Thyroid gland (tissue), 4 donors: Measurements from ENCODE around the gene TM4SF5. TPM values are rescaled to one million over a fixed set of nuclear protein-coding genes. Genes with fewer than 3 reads are reported as not detected.

Experiments used
- DNase-seq, 2 donors: peaks; one replicate each; pipeline ENCODE4 v3.0.0-alpha.2; 2019
- H3K27ac ChIP-seq, 3 donors: fragments of 200-600 bp; sonication (generic); 1 replicate in 2 of 3; 2 replicates in 1 of 3; pipeline ENCODE4 v1.5.1; 2016 to 2019; ENCODE audit warnings: mild to moderate bottlenecking in 1 of 3, moderate library complexity in 1 of 3
- H3K27me3 ChIP-seq: fragments of 200-600 bp; sonication (generic); one replicate; pipeline ENCODE4 v1.5.1; 2019
- H3K36me3 ChIP-seq, 2 donors: fragments of 200-600 bp; sonication (generic); one replicate each; pipeline ENCODE4 v1.5.1; 2016 to 2019
- H3K4me1 ChIP-seq, 2 donors: fragments of 200-600 bp; sonication (generic); one replicate each; pipeline ENCODE4 v1.5.1; 2017 to 2019
- H3K4me3 ChIP-seq, 3 donors: fragments of 200-600 bp; sonication (generic); replicated peaks in 1 of 3; 1 replicate in 2 of 3; 2 replicates in 1 of 3; pipeline ENCODE4 v1.5.1; 2016; ENCODE audit warnings: mild to moderate bottlenecking in 1 of 3
- H3K9me3 ChIP-seq: fragments of 200-600 bp; sonication (generic); one replicate; pipeline ENCODE4 v1.5.1; 2017
- CTCF ChIP-seq, 6 experiments: fragments of 200-600 bp in 3 of 6; fragments of 450-650 bp in 3 of 6; sonication (generic) in 3 of 6; IDR thresholded peaks; one replicate each; pipeline ENCODE4 v1.5.1; 2016 to 2019; ENCODE audit warnings: antibody characterized with exemption in 6 of 6, mild to moderate bottlenecking in 2 of 6, inconsistent platforms in 1 of 6, moderate library complexity in 1 of 6
- POLR2A ChIP-seq, 2 donors: fragments of 450-650 bp; IDR thresholded peaks; one replicate each; pipeline ENCODE4 v1.6.1; 2017; ENCODE audit warnings: antibody characterized with exemption in 2 of 2, mild to moderate bottlenecking in 2 of 2, moderate library complexity in 1 of 2
- WGBS, 2 donors: methylation state at CpG; one replicate each; pipeline ENCODE4 v1.1.5; 2017; 5-methylcytosine and 5-hydroxymethylcytosine counted together
- intact Hi-C: fragments of 100-400 bp; cut with DNase I; formaldehyde crosslinking; loops from one replicate; pipeline ENCODE4 v1.15.1; 2023
- total RNA-seq, 4 donors: library from RNA; depleted of rRNA; stranded (reverse); fragments of >200 nt; gene quantifications; one replicate each; pipeline ENCODE4 v1.2.3, GENCODE V29; 2016

Gene TM4SF5
- total RNA-seq, 4 donors from 2014 or later: not detected

DNA sequence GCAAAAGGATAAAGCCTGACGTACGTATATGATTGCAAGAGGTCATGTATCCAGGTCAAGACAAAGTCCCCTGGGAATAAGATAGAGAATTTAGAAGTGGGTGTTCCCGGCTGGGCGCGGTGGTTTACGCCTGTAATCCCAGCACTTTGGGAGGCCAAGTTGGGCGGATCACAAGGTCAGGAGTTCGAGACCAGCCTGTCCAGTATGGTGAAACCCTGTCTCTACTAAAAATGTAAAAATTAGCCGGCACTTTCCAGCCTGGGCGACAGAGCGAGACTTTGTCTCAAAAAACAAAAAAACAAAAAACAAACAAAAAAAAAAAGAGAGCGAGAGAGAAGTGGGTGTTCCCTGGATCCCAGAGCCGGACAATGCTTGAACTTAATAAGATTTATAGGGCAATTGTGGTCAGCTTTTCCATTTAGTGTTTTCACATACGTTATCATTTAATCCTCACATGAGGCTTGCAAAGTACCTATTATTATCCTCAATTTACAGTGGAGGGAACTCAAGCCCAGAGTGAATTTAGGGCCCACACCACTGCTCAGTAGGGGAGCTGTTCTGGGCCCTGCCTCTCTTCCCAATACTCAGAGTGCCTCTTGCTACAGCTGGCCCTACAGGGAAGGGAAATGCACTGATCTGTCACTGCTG is 16.6 kb downstream of the TM4SF5 start:
- peaks cover 3% of the 10 kb centered on the region for H3K27me3 ChIP-seq
- H3K36me3 ChIP-seq: no peaks in the 10 kb centered on the region
- intact Hi-C loops: loop anchor here (5.0 kb wide), 1 partner anchor 46 kb away; no protein-coding TSS in a partner anchor
- WGBS, 2 donors: 84 to 89% methylated on average over 14 of the region's 14 CpGs
- peaks cover 15 to 30% of the 10 kb centered on the region in 2 donors for H3K4me1 ChIP-seq
- no peaks in the 10 kb centered on the region for H3K9me3 ChIP-seq
- no peak for DNase-seq
- no peak overlapping the region for H3K27ac ChIP-seq
- TF ChIP-seq CTCF (IDR thresholded peaks at IDR 0.05): no peak
- TF ChIP-seq POLR2A (IDR thresholded peaks at IDR 0.05): no peak
- no peak overlapping the region for H3K4me3 ChIP-seq

- 30 to 34% methylated on average over 24 to 48 of the region's 62 CpGs for WGBS, 2 donors
- no peak for TF ChIP-seq CTCF (IDR thresholded peaks at IDR 0.05)
- TF ChIP-seq POLR2A (IDR thresholded peaks at IDR 0.05): no peak
- peak within 1 kb of the TSS; percentile 40 to 63 (median 59) for H3K4me3 ChIP-seq
- DNase-seq: no peak
- no peaks in the 10 kb centered on the region for H3K9me3 ChIP-seq
- H3K27me3 ChIP-seq: peaks cover 3% of the 10 kb centered on the region
- H3K4me1 ChIP-seq: peaks cover 15 to 30% of the 10 kb centered on the region in 2 donors
- no peaks in the 10 kb centered on the region for H3K36me3 ChIP-seq
- H3K27ac ChIP-seq: peak within 1 kb of the TSS; percentile 83 to 95 (median 85)
- intact Hi-C loops: loop anchor here (5.0 kb wide), 1 partner anchor 47 kb away; no protein-coding TSS in a partner anchor
These were observed 17.4 kb downstream of the TM4SF5 start, which contains the start of gene GLTPD2 for GRCh38 chr17:4788807-4789700. Gene GLTPD2, plus strand, starts transcription at chr17:4788964. Its CDS starts 48 bp downstream, at chr17:4789012.

GRCh38 chr17:4789701-4789950 is 17.9 kb downstream of the TM4SF5 start:
- TF ChIP-seq CTCF (IDR thresholded peaks at IDR 0.05) (no peak), POLR2A (IDR thresholded peaks at IDR 0.05) (no peak)
- WGBS, 2 donors: 0 to 1% methylated on average over 14 to 24 of the region's 25 CpGs
- DNase-seq: no peak
- no peaks in the 10 kb centered on the region for H3K36me3 ChIP-seq
- peaks cover 3% of the 10 kb centered on the region for H3K27me3 ChIP-seq
- H3K27ac ChIP-seq: peak overlapping the region; percentile 83 to 95 (median 85)
- peak overlapping the region; percentile 40 to 63 (median 59) for H3K4me3 ChIP-seq
- peaks cover 15 to 30% of the 10 kb centered on the region in 2 donors for H3K4me1 ChIP-seq
- intact Hi-C loops: loop anchor here (5.0 kb wide), 1 partner anchor 47 kb away; no protein-coding TSS in a partner anchor
- H3K9me3 ChIP-seq: no peaks in the 10 kb centered on the region

DNA sequence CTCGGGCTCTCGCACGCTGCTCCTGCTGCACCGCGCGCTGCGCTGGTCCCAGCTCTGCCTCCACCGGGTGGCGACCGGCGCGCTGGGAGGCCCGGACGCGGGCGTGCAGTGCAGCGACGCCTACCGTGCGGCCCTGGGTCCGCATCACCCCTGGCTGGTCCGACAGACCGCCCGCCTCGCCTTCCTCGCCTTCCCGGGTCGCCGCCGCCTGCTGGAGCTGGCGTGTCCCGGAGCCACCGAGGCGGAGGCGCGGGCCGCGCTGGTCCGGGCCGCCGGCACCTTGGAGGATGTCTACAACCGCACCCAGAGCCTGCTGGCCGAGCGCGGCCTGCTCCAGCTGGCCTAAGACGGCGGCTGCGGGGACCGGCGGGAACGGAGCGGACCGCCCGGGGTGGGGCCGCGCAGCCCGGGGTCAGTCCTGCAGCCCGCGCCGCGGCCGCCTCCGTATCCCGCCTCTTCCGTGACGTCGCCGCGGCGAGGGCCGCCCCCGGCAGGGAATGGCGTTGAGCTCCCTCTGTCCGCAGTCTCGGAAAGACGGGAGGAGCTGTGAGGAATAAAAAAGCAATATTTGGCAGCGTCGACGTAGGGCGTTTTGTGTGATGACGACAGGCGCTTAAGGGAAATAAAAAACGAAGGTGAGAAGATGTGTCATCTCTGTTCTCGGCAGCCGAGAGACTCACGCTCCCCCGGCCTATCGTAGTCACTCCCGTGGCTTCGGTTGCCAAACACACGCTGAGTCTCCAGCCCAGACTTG is 18.4 kb downstream of the TM4SF5 start:
- intact Hi-C loops: loop anchor here (5.0 kb wide), 1 partner anchor 48 kb away; no protein-coding TSS in a partner anchor
- peak; percentile 79 to 80 for DNase-seq
- peak overlapping the region; percentile 83 to 95 (median 85) for H3K27ac ChIP-seq
- peaks cover 3% of the 10 kb centered on the region for H3K27me3 ChIP-seq
- peaks cover 15 to 29% of the 10 kb centered on the region in 2 donors for H3K4me1 ChIP-seq
- H3K9me3 ChIP-seq: no peaks in the 10 kb centered on the region
- 0% methylated on average over 11 to 23 of the region's 91 CpGs for WGBS, 2 donors
- no peaks in the 10 kb centered on the region for H3K36me3 ChIP-seq
- peak overlapping the region; percentile 40 to 63 (median 59) for H3K4me3 ChIP-seq
- peak in 1 of 2 donors; percentile 85 for TF ChIP-seq POLR2A (IDR thresholded peaks at IDR 0.05)
- TF ChIP-seq CTCF (IDR thresholded peaks at IDR 0.05): peak; percentile 24 to 85 (median 66)
